NCI-H1092 treated with DMSO at 0.1 percent for 48 hours (cell line): ENCODE measurements around the gene EGLN2.
"Not testable (repeated sequence)": the region's sequence is repeated elsewhere in the genome, so short reads cannot be mapped to it uniquely, and the experiment has no call there.

Experiments used
- DNase-seq: peaks from one replicate; lab custom pipeline; 2025; lab: John Stamatoyannopoulos, UW

EGLN2 gene

GRCh38 chr19:40802300-40803169 is 3.5 kb downstream of the EGLN2 start:
- DNase-seq = no peak

GRCh38 chr19:40803170-40803856 is 4.3 kb downstream of the EGLN2 start:
- no peak for DNase-seq

DNA sequence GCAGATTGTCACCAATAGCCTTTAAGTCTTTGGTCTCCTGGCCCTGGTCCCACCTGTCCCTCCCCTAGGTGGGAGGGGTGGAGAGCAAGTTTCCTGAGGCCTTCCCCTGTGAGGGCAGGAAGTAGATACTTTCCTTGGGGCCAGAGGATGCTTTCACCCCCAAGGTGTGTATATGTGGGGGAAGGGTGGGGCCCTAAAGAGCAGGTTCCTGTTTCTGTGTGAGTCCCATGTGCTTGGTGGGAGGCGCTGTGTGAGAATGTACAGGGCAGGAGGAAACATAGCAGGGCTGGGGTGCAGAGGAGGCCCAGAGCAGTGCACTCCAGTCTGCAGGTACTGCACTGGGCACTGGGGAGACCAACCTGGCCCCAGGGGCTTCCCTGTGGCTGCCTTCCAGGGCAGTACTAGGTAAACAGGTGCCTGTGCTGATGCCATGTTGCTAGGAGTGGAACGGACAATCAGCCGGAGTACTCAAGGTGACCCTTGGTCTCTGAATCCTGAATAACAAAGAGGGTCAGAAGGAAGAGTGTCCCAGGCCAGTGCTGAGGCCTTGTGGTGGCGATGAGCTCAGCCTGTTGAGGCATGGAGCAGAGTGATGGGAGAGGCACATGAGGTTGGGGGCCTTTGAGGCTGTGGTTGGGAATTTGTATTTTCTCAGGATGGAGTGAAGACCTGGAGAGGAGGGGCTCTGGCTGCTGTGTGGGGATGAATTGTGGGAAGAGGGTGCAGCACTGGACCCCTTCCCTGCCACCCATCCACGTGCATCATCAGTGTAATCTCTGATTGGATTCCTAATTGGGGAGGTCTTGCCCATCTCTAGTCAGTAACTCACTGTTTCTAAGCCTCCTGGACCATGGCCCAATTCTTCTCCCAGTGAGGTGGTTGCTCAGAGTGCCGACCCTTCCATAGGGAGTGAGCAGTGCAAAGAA is 5.1 kb downstream of the EGLN2 start:
- DNase-seq = no peak

GRCh38 chr19:40804783-40805242 is 5.8 kb downstream of the EGLN2 start:
- DNase-seq = no peak

DNA sequence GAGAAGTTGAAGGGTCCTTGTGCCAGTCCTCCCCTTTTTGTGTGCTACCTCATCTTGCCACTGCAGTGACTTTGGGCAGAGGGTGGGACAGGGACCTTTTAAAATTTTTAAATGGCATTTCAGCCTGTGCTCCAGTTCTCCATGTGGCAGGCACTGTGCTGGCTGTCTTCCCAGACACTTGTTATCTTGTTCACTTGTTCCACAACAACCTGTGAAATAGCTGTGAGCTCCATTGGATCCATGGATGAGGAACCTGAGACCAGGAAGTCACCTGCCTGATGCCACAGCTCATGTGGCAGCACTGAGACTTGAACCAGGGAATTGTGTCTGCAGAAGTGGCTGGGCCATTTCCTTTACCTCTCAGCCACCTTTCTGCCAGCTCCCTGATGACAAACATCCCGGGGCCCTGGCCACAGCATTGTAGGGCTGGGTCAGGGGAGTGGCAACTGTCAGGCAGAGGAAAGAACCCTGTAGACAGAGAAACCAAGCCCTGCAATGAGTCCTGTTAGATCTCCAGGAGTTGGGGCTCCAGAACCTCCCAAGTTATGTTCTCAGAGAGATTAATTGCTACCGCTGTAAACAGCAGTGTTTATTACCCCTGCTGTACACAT is 6.4 kb downstream of the EGLN2 start:
- no peak for DNase-seq

DNA sequence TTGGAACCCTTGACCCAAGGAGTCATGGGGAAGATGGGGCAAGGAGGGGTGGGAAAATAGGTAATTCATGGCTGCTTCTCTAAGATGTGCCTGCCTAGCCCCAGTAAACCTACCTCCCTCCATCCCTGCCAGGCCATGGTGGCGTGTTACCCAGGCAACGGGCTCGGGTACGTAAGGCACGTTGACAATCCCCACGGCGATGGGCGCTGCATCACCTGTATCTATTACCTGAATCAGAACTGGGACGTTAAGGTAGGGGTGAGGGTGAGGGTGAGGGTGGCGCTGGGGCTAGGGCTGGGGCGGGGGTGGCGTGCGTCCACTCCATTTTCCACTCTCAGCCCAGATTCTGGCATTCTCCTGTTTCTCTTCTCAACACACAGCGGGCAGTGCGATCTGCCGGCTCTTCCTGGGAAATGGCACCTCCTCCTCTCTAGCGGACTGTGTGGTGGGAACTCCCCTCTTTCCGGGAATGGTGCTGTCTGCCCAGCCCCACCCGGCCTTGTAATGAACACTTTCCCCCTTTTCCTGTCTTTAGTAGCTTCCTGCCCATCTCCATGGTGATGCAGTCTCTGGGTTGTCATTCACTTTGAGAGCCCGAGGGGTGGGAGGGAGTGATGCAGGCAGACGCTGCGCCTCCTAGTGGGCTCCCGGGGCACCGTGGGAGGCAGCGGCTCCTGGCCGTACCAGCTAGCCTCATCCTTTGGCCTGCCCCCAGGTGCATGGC is 7.6 kb downstream of the EGLN2 start:
- no peak for DNase-seq

DNA sequence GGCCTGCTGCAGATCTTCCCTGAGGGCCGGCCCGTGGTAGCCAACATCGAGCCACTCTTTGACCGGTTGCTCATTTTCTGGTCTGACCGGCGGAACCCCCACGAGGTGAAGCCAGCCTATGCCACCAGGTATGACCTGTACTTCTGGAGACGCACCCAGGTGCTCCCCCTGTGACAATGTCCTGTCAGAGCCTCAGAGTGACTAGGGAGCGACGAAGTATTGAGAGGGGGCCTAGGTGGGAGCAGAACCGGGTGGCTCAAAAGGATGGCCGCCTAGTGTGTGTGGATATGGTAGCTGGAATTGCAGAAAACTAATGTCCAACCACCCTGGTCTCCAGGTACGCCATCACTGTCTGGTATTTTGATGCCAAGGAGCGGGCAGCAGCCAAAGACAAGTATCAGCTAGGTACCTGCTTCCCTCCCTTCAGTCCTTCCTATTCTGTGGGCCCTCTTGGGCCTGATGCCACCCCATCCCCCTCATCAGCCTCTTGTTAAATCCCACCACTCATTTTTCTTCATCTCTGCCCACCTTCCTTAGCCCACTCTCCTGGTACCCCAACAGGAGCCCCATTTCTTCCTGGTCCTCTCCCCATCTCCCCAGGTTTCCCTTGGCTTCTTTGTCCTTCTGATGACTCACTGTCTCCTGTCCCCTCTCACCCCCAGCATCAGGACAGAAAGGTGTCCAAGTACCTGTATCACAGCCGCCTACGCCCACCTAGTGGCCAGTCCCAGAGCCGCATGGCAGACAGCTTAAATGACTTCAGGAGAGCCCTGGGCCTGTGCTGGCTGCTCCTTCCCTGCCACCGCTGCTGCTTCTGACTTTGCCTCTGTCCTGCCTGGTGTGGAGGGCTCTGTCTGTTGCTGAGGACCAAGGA is 8.4 kb downstream of the EGLN2 start:
- DNase-seq = no peak

GRCh38 chr19:40808021-40808325 is 9.0 kb downstream of the EGLN2 start:
- DNase-seq = no peak

GRCh38 chr19:40808497-40808896 is 9.5 kb downstream of the EGLN2 start:
- DNase-seq = no peak

GRCh38 chr19:40809358-40810086 is 10.5 kb downstream of the EGLN2 start:
- no peak for DNase-seq

DNA sequence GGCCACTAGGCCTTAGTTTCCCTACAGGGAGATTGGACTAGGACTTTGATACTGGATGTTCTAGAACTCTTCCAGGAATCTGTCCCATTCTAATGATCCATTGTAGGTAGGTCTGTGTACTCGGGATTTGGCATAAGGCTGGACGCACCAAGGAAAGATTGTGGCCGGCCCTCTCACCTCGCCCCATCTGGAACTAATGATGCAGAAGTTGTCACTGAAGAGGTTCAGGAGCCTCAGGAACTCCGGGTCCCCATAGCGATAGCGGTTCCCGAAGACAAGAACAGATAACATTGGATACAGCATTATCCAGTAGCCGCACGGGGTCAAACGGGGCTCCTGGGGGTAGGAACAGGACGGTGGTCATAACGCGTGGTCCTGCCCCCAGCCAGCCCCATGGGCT is 11.2 kb downstream of the EGLN2 start:
- no peak for DNase-seq

- not testable (repeated sequence) for DNase-seq
Observed at GRCh38 chr19:40810649-40811408, 11.8 kb downstream of the EGLN2 start.

- no peak for DNase-seq
Observed at GRCh38 chr19:40811478-40812341, 12.7 kb downstream of the EGLN2 start.

DNA sequence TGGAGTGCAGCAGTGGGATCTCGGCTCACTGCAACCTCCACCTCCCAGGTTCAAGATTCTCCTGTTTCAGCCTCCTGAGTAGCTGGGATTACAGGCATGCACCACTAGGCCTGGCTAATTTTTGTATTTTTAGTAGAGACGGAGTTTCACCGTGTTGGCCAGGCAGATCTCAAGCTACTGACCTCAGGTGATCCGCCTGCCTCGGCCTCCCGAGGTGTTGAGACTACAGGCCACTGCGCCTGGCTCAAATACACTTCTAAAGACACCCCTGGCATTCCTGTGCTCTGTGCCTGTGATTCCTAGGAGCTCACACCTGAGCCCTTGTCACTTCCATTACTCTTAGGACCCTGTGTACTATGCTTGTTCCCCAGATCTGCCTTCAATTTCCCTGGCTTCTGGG is 13.6 kb downstream of the EGLN2 start:
- not testable (repeated sequence) for DNase-seq

DNA sequence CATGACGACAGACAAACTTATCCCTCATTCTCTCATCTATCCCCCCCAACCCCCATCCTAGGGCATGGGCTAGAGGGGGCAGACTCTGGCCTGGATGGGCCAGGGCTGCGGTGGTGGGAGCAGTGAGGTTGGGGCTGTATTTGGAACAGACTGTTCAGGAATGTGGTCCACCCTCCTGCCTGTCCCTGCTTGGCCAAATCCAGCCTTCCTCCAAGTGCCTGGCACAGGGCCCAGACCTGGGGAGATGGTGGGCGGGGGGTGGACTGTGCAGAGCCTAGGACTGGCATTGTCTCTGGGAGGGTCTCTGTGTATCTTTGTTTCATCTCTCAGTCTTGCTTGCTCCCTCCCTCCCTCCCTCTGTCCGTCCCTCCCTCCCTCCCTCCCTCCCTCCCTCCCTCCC is 14.2 kb downstream of the EGLN2 start:
- no peak for DNase-seq

- DNase-seq = no peak
Observed at GRCh38 chr19:40815223-40815622, 16.2 kb downstream of the EGLN2 start.

- DNase-seq = peak; percentile 44
Observed at GRCh38 chr19:40818480-40819399, 19.7 kb downstream of the EGLN2 start.
